SK-N-SH treated with all-trans-retinoic acid at 6 μM for 48 hours (cell line): ENCODE measurements around the gene SCAPER.

Experiments used
- ARNTL ChIP-seq: fragments of 450-650 bp; formaldehyde crosslinking; IDR thresholded peaks from 2 replicates; pipeline ENCODE4 v1.5.0; 2020; ENCODE audit warnings: low read depth, mild to moderate bottlenecking, moderate library complexity, borderline replicate concordance
- BACH2 ChIP-seq: fragments of 250-450 bp; sonication (Bioruptor Pico); IDR thresholded peaks from 2 replicates; pipeline ENCODE4 v1.9.0; 2021; ENCODE audit warnings: mild to moderate bottlenecking, borderline replicate concordance
- GLIS3 ChIP-seq: fragments of 250-450 bp; sonication (Bioruptor Pico); IDR thresholded peaks from 2 replicates; pipeline ENCODE4 v1.5.0; 2020; ENCODE audit warnings: mild to moderate bottlenecking, moderate library complexity
- PATZ1 ChIP-seq: fragments of 250-450 bp; sonication (Bioruptor Pico); IDR thresholded peaks from 2 replicates; pipeline ENCODE4 v1.8.0; 2020; ENCODE audit warnings: mild to moderate bottlenecking, moderate library complexity, borderline replicate concordance
- SNAI2 ChIP-seq: fragments of 250-450 bp; sonication (Bioruptor Pico); IDR thresholded peaks from 2 replicates; pipeline ENCODE4 v1.5.0; 2020; ENCODE audit warnings: mild to moderate bottlenecking, moderate library complexity
- ZFP3 ChIP-seq: fragments of 250-450 bp; sonication (Bioruptor Pico); IDR thresholded peaks from 2 replicates; pipeline ENCODE4 v1.5.0; 2020; ENCODE audit warnings: mild to moderate bottlenecking, moderate library complexity
- ZFP30 ChIP-seq: fragments of 450-650 bp; formaldehyde crosslinking; IDR thresholded peaks from 2 replicates; pipeline ENCODE4 v1.5.0; 2022; ENCODE audit warnings: mild to moderate bottlenecking, moderate library complexity
- ZNF565 ChIP-seq: fragments of 450-650 bp; formaldehyde crosslinking; conservative IDR thresholded peaks from 2 replicates; pipeline ENCODE4 v1.5.0; 2020; ENCODE audit warnings: low read depth, mild to moderate bottlenecking, moderate library complexity

- TF ChIP-seq PATZ1: no peak
- no peak for TF ChIP-seq GLIS3 (CRISPR knock-in tag)
- TF ChIP-seq SNAI2: no peak
- TF ChIP-seq BACH2 (CRISPR knock-in tag): no peak
- no peak for TF ChIP-seq ZFP30 (CRISPR knock-in tag)
- TF ChIP-seq ARNTL (CRISPR knock-in tag): no peak
- no peak for TF ChIP-seq ZNF565
- no peak for TF ChIP-seq ZFP3 (CRISPR knock-in tag)
Measured at GRCh38 chr15:76378691-76379090, 526.4 kb downstream of the SCAPER start.
